Fibroblast of skin of right quadriceps (primary cell): Measurements from ENCODE around the gene NFIA.
A peak's percentile ranks its signal among the peaks of the same experiment; 100 is the strongest.

Experiments
- DNase-seq: peaks from one replicate; pipeline ENCODE4 v3.0.0-alpha.2; 2013

Gene NFIA

GRCh38 chr1:61085206-61085982 is 3.0 kb downstream of the NFIA start:
- no peak for DNase-seq

- no peak for DNase-seq
Measured at GRCh38 chr1:61085983-61086644, 3.8 kb downstream of the NFIA start.

GRCh38 chr1:61087571-61087970 is 5.2 kb downstream of the NFIA start:
- no peak for DNase-seq

- DNase-seq: no peak
Measured at GRCh38 chr1:61088163-61088974, 6.0 kb downstream of the NFIA start.

GRCh38 chr1:61089338-61089737 is 7.0 kb downstream of the NFIA start:
- DNase-seq: no peak

- DNase-seq: no peak
Measured at GRCh38 chr1:61089741-61090140, 7.4 kb downstream of the NFIA start.

- DNase-seq: no peak
Measured at GRCh38 chr1:61090546-61091202, 8.3 kb downstream of the NFIA start.

GRCh38 chr1:61091455-61091854 is 9.1 kb downstream of the NFIA start:
- no peak for DNase-seq

GRCh38 chr1:61092642-61093041 is 10.3 kb downstream of the NFIA start:
- DNase-seq: no peak

GRCh38 chr1:61093525-61094137 is 11.3 kb downstream of the NFIA start:
- DNase-seq: peak; percentile 47

- no peak for DNase-seq
Measured at GRCh38 chr1:61094677-61095469, 12.5 kb downstream of the NFIA start.

- DNase-seq: no peak
Measured at GRCh38 chr1:61095470-61095812, 13.1 kb downstream of the NFIA start.

- DNase-seq: peak; percentile 79
Measured at GRCh38 chr1:61097317-61097716, 15.0 kb downstream of the NFIA start.

- DNase-seq: peak; percentile 10
Measured at GRCh38 chr1:61097722-61098121, 15.4 kb downstream of the NFIA start.

GRCh38 chr1:61098333-61098732 is 16.0 kb downstream of the NFIA start:
- no peak for DNase-seq

GRCh38 chr1:61098906-61099437 is 16.6 kb downstream of the NFIA start:
- no peak for DNase-seq

GRCh38 chr1:61100578-61100977 is 18.2 kb downstream of the NFIA start:
- DNase-seq: no peak

- DNase-seq: no peak
Measured at GRCh38 chr1:61101536-61101935, 19.2 kb downstream of the NFIA start.

- DNase-seq: peak; percentile 7
Measured at GRCh38 chr1:61102041-61102440, 19.7 kb downstream of the NFIA start.

GRCh38 chr1:61102621-61103020 is 20.3 kb downstream of the NFIA start:
- DNase-seq: no peak

- no peak for DNase-seq
Measured at GRCh38 chr1:61104220-61104671, 21.9 kb downstream of the NFIA start.

- no peak for DNase-seq
Measured at GRCh38 chr1:61107638-61108037, 25.3 kb downstream of the NFIA start.
